Measurements from ENCODE around the gene HDAC7.
"Not testable (repeated sequence)": the region's sequence is repeated elsewhere in the genome, so short reads cannot be mapped to it uniquely, and the experiment has no call there.

GRCh38 chr12:47815447-47815846 is 4.3 kb downstream of the HDAC7 start:
- TF ChIP-seq, protein P1, sequence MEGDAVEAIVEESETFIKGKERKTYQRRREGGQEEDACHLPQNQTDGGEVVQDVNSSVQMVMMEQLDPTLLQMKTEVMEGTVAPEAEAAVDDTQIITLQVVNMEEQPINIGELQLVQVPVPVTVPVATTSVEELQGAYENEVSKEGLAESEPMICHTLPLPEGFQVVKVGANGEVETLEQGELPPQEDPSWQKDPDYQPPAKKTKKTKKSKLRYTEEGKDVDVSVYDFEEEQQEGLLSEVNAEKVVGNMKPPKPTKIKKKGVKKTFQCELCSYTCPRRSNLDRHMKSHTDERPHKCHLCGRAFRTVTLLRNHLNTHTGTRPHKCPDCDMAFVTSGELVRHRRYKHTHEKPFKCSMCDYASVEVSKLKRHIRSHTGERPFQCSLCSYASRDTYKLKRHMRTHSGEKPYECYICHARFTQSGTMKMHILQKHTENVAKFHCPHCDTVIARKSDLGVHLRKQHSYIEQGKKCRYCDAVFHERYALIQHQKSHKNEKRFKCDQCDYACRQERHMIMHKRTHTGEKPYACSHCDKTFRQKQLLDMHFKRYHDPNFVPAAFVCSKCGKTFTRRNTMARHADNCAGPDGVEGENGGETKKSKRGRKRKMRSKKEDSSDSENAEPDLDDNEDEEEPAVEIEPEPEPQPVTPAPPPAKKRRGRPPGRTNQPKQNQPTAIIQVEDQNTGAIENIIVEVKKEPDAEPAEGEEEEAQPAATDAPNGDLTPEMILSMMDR (IDR thresholded peaks at IDR 0.05): not testable (repeated sequence)
- TF ChIP-seq POLR2A (IDR thresholded peaks at IDR 0.05): not testable (repeated sequence)

Data from adrenal gland (tissue), 5 donors.